ENCODE data around the gene NPNT. TPM values are rescaled to one million over a fixed set of nuclear protein-coding genes. Genes with fewer than 3 reads are reported as not detected.

The NPNT gene
- total RNA-seq, 4 donors from 2014 or later, result 15.6 to 53.8 (median 40.7) TPM

- no peak for TF ChIP-seq POLR2A (IDR thresholded peaks at IDR 0.05)
- no peak for TF ChIP-seq EP300 (IDR thresholded peaks at IDR 0.05)
- TF ChIP-seq CTCF (IDR thresholded peaks at IDR 0.05), result no peak
- no peaks in the 10 kb centered on the region for H3K27me3 ChIP-seq
- H3K27ac ChIP-seq, result no peak overlapping the region
- no peaks in the 10 kb centered on the region for H3K36me3 ChIP-seq
- DNase-seq (ENCODE audit: low spot score in 2 of 2), result no peak
- peaks cover 0 to 5% (median 0%) of the 10 kb centered on the region in 4 donors for H3K4me1 ChIP-seq
- no peak overlapping the region for H3K4me3 ChIP-seq
- no peaks in the 10 kb centered on the region for H3K9me3 ChIP-seq
- 61 to 64% methylated on average over 3 of the region's 3 CpGs for WGBS, 2 donors
Observed at GRCh38 chr4:105976915-105977314, 81.6 kb downstream of the NPNT start.

GRCh38 chr4:105978684-105979296 is 83.5 kb downstream of the NPNT start:
- H3K4me3 ChIP-seq, result no peak overlapping the region
- peaks cover 0 to 5% (median 0%) of the 10 kb centered on the region in 4 donors for H3K4me1 ChIP-seq
- no peaks in the 10 kb centered on the region for H3K27me3 ChIP-seq
- peak overlapping the region in 1 of 4 donors; percentile 9 for H3K27ac ChIP-seq
- TF ChIP-seq CTCF (IDR thresholded peaks at IDR 0.05), result no peak
- peak in 1 of 2 donors; percentile 58 for TF ChIP-seq EP300 (IDR thresholded peaks at IDR 0.05)
- no peak for TF ChIP-seq POLR2A (IDR thresholded peaks at IDR 0.05)
- peak in 1 of 2 donors; percentile 20 for DNase-seq (ENCODE audit: low spot score in 2 of 2)
- 35 to 43% methylated on average over 2 of the region's 2 CpGs for WGBS, 2 donors
- no peaks in the 10 kb centered on the region for H3K9me3 ChIP-seq
- H3K36me3 ChIP-seq, result no peaks in the 10 kb centered on the region

GRCh38 chr4:105979506-105979905 is 84.2 kb downstream of the NPNT start:
- WGBS, 2 donors, result 93 to 95% methylated on average over 3 of the region's 3 CpGs
- no peak for DNase-seq (ENCODE audit: low spot score in 2 of 2)
- Histone ChIP-seq H3K27me3 (no peaks in the 10 kb centered on the region), H3K27ac (no peak overlapping the region), H3K4me3 (no peak overlapping the region), H3K9me3 (peaks cover 0 to 3% (median 0%) of the 10 kb centered on the region in 4 donors), H3K4me1 (peaks cover 0 to 5% (median 0%) of the 10 kb centered on the region in 4 donors), H3K36me3 (no peaks in the 10 kb centered on the region)
- TF ChIP-seq POLR2A (IDR thresholded peaks at IDR 0.05) (no peak), EP300 (IDR thresholded peaks at IDR 0.05) (no peak), CTCF (IDR thresholded peaks at IDR 0.05) (no peak)

GRCh38 chr4:105988671-105989070 is 93.4 kb downstream of the NPNT start:
- 79 to 92% methylated on average over 2 of the region's 2 CpGs for WGBS, 2 donors
- no peak overlapping the region for H3K27ac ChIP-seq
- no peaks in the 10 kb centered on the region for H3K27me3 ChIP-seq

More at GRCh38 chr4:105988671-105989070, 93.4 kb downstream of the NPNT start:
- H3K36me3 ChIP-seq, result no peaks in the 10 kb centered on the region
- H3K9me3 ChIP-seq, result peaks cover 0 to 7% (median 0%) of the 10 kb centered on the region in 4 donors
- H3K4me3 ChIP-seq, result no peak overlapping the region
- no peak for DNase-seq (ENCODE audit: low spot score in 2 of 2)
- H3K4me1 ChIP-seq, result no peaks in the 10 kb centered on the region
- no peak for TF ChIP-seq EP300 (IDR thresholded peaks at IDR 0.05)
- TF ChIP-seq POLR2A (IDR thresholded peaks at IDR 0.05), result no peak
- TF ChIP-seq CTCF (IDR thresholded peaks at IDR 0.05), result no peak

All from tibial nerve (tissue), 4 donors.